CD4-positive, alpha-beta memory T cell (primary cell): ENCODE data around the gene L3MBTL4. TPM values are rescaled to one million over a fixed set of nuclear protein-coding genes. Genes with fewer than 3 reads are reported as not detected.
"Not testable (repeated sequence)": the region's sequence is repeated elsewhere in the genome, so short reads cannot be mapped to it uniquely, and the experiment has no call there.

Source experiments
- CTCF ChIA-PET: fragments of 350-600 bp; sonication (Branson Sonifier 250); formaldehyde crosslinking; loops from one replicate; lab custom pipeline; 2021; ENCODE audit warnings: inconsistent platforms; ENCODE audit not compliant: partially characterized antibody; lab: Charles Lee
- POLR2A ChIA-PET: fragments of 350-600 bp; sonication (Branson Sonifier 250); formaldehyde crosslinking; loops from one replicate; lab custom pipeline; 2021; ENCODE audit not compliant: partially characterized antibody; lab: Charles Lee
- DNase-seq, 5 donors: peaks; one replicate each; pipeline versions ENCODE4 v3.0.0 to v3.0.0-alpha.2; 2020 to 2022; ENCODE audit warnings: mixed read lengths in 1 of 5
- H3K27ac ChIP-seq: one replicate; pipeline ENCODE4 v1.7.0; 2013; ENCODE audit warnings: low read depth, low read length
- H3K27me3 ChIP-seq: 2 replicates; pipeline ENCODE4 v1.7.0; 2013; ENCODE audit warnings: mild to moderate bottlenecking, low read length, moderate library complexity; ENCODE audit not compliant: insufficient read depth
- H3K36me3 ChIP-seq: 2 replicates; pipeline ENCODE4 v1.7.0; 2013; ENCODE audit warnings: mild to moderate bottlenecking, low read length, moderate library complexity; ENCODE audit not compliant: insufficient read depth
- H3K4me1 ChIP-seq: 2 replicates; pipeline ENCODE4 v1.7.0; 2013; ENCODE audit warnings: mild to moderate bottlenecking, low read length, moderate library complexity; ENCODE audit not compliant: insufficient read depth
- H3K4me3 ChIP-seq, 2 donors: one replicate each; pipeline ENCODE4 v1.7.0; 2013; ENCODE audit warnings: low read length in 2 of 2, mild to moderate bottlenecking in 1 of 2
- H3K9me3 ChIP-seq, 2 donors: one replicate each; pipeline ENCODE4 v1.7.0; 2013; ENCODE audit warnings: low read length in 2 of 2, control low read depth in 1 of 2; ENCODE audit not compliant: control insufficient read depth in 1 of 2
- H3K27ac Mint-ChIP-seq, 7 donors: one replicate each; pipeline ENCODE4 v1.8.0; 2020 to 2021; ENCODE audit warnings: mixed read lengths in 7 of 7, mild to moderate bottlenecking in 6 of 7, inconsistent platforms in 3 of 7, moderate library complexity in 3 of 7
- H3K27me3 Mint-ChIP-seq, 2 donors: one replicate each; pipeline ENCODE4 v1.8.0; 2020 to 2021; ENCODE audit warnings: mixed read lengths in 2 of 2
- H3K36me3 Mint-ChIP-seq, 2 donors: one replicate each; pipeline ENCODE4 v1.8.0; 2020 to 2021; ENCODE audit warnings: mixed read lengths in 2 of 2, inconsistent platforms in 1 of 2, mild to moderate bottlenecking in 1 of 2
- H3K4me1 Mint-ChIP-seq, 4 donors: one replicate each; pipeline ENCODE4 v1.8.0; 2020 to 2021; ENCODE audit warnings: mixed read lengths in 4 of 4, mild to moderate bottlenecking in 1 of 4
- H3K4me3 Mint-ChIP-seq, 8 donors: one replicate each; pipeline ENCODE4 v1.8.0; 2020 to 2021; ENCODE audit warnings: mixed read lengths in 8 of 8, mild to moderate bottlenecking in 7 of 8, moderate library complexity in 6 of 8, inconsistent platforms in 3 of 8
- H3K9me3 Mint-ChIP-seq, 8 donors: one replicate each; pipeline ENCODE4 v1.8.0; 2020 to 2021; ENCODE audit warnings: mixed read lengths in 8 of 8, mild to moderate bottlenecking in 5 of 8, inconsistent platforms in 3 of 8, moderate library complexity in 1 of 8
- intact Hi-C: fragments of 100-400 bp; cut with micrococcal nuclease; formaldehyde crosslinking; loops from one replicate; pipeline ENCODE4 v1.15.1; 2023
- polyA plus RNA-seq, 2 donors: library from polyadenylated mRNA; unstranded; fragments of 300-500 nt; fragmentation: Illumina TruSeq; gene quantifications; one replicate each; pipeline ENCODE4 v1.2.3, GENCODE V29; 2021
- total RNA-seq, 2 experiments: library from RNA; stranded (reverse); gene quantifications; one replicate each; pipeline ENCODE4 v1.2.3, GENCODE V29; 2021

L3MBTL4 gene
- total and polyA plus RNA-seq, 4 experiments from 2014 or later: 0.49 to 0.53 TPM; not detected in 2

- POLR2A ChIA-PET, DNase-seq, H3K9me3 Mint-ChIP-seq, H3K27ac ChIP-seq, H3K9me3 ChIP-seq, H3K36me3 ChIP-seq, H3K4me1 Mint-ChIP-seq, H3K27ac Mint-ChIP-seq, H3K36me3 Mint-ChIP-seq, H3K27me3 ChIP-seq, H3K4me3 Mint-ChIP-seq, H3K4me3 ChIP-seq, H3K27me3 Mint-ChIP-seq, H3K4me1 ChIP-seq, CTCF ChIA-PET, intact Hi-C loops: not testable (repeated sequence)
Observed at GRCh38 chr18:6135029-6135428, 279.7 kb downstream of the L3MBTL4 start.

GRCh38 chr18:6132751-6133368, 281.9 kb downstream of the L3MBTL4 start:
- Mint-ChIP-seq H3K9me3 (peaks cover 0 to 9% (median 4%) of the 10 kb centered on the region in 8 donors), H3K4me3 (no peak overlapping the region), H3K27ac (no peak overlapping the region), H3K4me1 (peaks cover 0 to 2% (median 0%) of the 10 kb centered on the region in 4 donors), H3K36me3 (peaks cover 0 to 3% of the 10 kb centered on the region in 2 donors), H3K27me3 (no peaks in the 10 kb centered on the region)
- H3K4me1 ChIP-seq: no peaks in the 10 kb centered on the region
- ChIA-PET CTCF (no interaction called here), POLR2A (no interaction called here)
- intact Hi-C loops: no loop called here
- H3K9me3 ChIP-seq: no peaks in the 10 kb centered on the region
- no peaks in the 10 kb centered on the region for H3K27me3 ChIP-seq
- no peaks in the 10 kb centered on the region for H3K36me3 ChIP-seq
- no peak for DNase-seq
- no peak overlapping the region for H3K27ac ChIP-seq
- H3K4me3 ChIP-seq: no peak overlapping the region

- POLR2A ChIA-PET: no interaction called here
- Mint-ChIP-seq H3K27ac (no peak overlapping the region), H3K9me3 (peaks cover 0 to 10% (median 4%) of the 10 kb centered on the region in 8 donors), H3K4me1 (no peaks in the 10 kb centered on the region), H3K4me3 (no peak overlapping the region), H3K27me3 (no peaks in the 10 kb centered on the region), H3K36me3 (no peaks in the 10 kb centered on the region)
- CTCF ChIA-PET: no interaction called here
- no peaks in the 10 kb centered on the region for H3K36me3 ChIP-seq
- no peaks in the 10 kb centered on the region for H3K9me3 ChIP-seq
- H3K4me1 ChIP-seq: no peaks in the 10 kb centered on the region
- DNase-seq: no peak
- no peaks in the 10 kb centered on the region for H3K27me3 ChIP-seq
- intact Hi-C loops: no loop called here
- H3K27ac ChIP-seq: no peak overlapping the region
- no peak overlapping the region for H3K4me3 ChIP-seq
Observed at GRCh38 chr18:6120820-6121279, 293.9 kb downstream of the L3MBTL4 start.

GRCh38 chr18:6119761-6120160, 294.9 kb downstream of the L3MBTL4 start:
- Mint-ChIP-seq H3K27me3 (peaks cover 0 to under 1% of the 10 kb centered on the region in 2 donors), H3K36me3 (no peaks in the 10 kb centered on the region), H3K9me3 (peaks cover 0 to 10% (median 4%) of the 10 kb centered on the region in 8 donors), H3K4me3 (no peak overlapping the region), H3K4me1 (no peaks in the 10 kb centered on the region), H3K27ac (no peak overlapping the region)
- no peaks in the 10 kb centered on the region for H3K9me3 ChIP-seq
- intact Hi-C loops: no loop called here
- H3K4me1 ChIP-seq: no peaks in the 10 kb centered on the region
- H3K36me3 ChIP-seq: no peaks in the 10 kb centered on the region
- CTCF ChIA-PET: no interaction called here
- no peak for DNase-seq
- no peak overlapping the region for H3K4me3 ChIP-seq
- POLR2A ChIA-PET: no interaction called here
- no peaks in the 10 kb centered on the region for H3K27me3 ChIP-seq
- H3K27ac ChIP-seq: no peak overlapping the region

- H3K36me3 Mint-ChIP-seq: no peaks in the 10 kb centered on the region
- intact Hi-C loops: no loop called here
- no peaks in the 10 kb centered on the region for H3K4me1 ChIP-seq
- H3K27me3 ChIP-seq: no peaks in the 10 kb centered on the region
- H3K4me3 Mint-ChIP-seq: no peak overlapping the region
- DNase-seq: no peak
- H3K9me3 ChIP-seq: no peaks in the 10 kb centered on the region
- no peak overlapping the region for H3K27ac ChIP-seq
- peaks cover 0 to 2% of the 10 kb centered on the region in 2 donors for H3K27me3 Mint-ChIP-seq
- no peaks in the 10 kb centered on the region for H3K36me3 ChIP-seq
- no peaks in the 10 kb centered on the region for H3K4me1 Mint-ChIP-seq
- ChIA-PET CTCF (no interaction called here), POLR2A (no interaction called here)
- peaks cover 0 to 8% (median 3%) of the 10 kb centered on the region in 8 donors for H3K9me3 Mint-ChIP-seq
- no peak overlapping the region for H3K4me3 ChIP-seq
- H3K27ac Mint-ChIP-seq: no peak overlapping the region
Observed at GRCh38 chr18:6118080-6118479, 296.6 kb downstream of the L3MBTL4 start.

- peaks cover 0 to 5% (median under 1%) of the 10 kb centered on the region in 8 donors for H3K9me3 Mint-ChIP-seq
- Histone ChIP-seq H3K4me3 (no peak overlapping the region), H3K27ac (no peak overlapping the region), H3K36me3 (no peaks in the 10 kb centered on the region), H3K4me1 (no peaks in the 10 kb centered on the region), H3K9me3 (no peaks in the 10 kb centered on the region), H3K27me3 (no peaks in the 10 kb centered on the region)
- DNase-seq: no peak
- peaks cover 0 to 2% of the 10 kb centered on the region in 2 donors for H3K27me3 Mint-ChIP-seq
- ChIA-PET CTCF (no interaction called here), POLR2A (no interaction called here)
- intact Hi-C loops: no loop called here
- no peaks in the 10 kb centered on the region for H3K4me1 Mint-ChIP-seq
- H3K27ac Mint-ChIP-seq: no peak overlapping the region
- no peak overlapping the region for H3K4me3 Mint-ChIP-seq
- no peaks in the 10 kb centered on the region for H3K36me3 Mint-ChIP-seq
Observed at GRCh38 chr18:6115710-6116109, 299.0 kb downstream of the L3MBTL4 start.

GRCh38 chr18:6113650-6114049, 301.1 kb downstream of the L3MBTL4 start:
- intact Hi-C loops: no loop called here
- Histone ChIP-seq H3K27me3 (no peaks in the 10 kb centered on the region), H3K36me3 (no peaks in the 10 kb centered on the region), H3K4me1 (no peaks in the 10 kb centered on the region), H3K9me3 (no peaks in the 10 kb centered on the region), H3K27ac (no peak overlapping the region), H3K4me3 (no peak overlapping the region)
- Mint-ChIP-seq H3K27me3 (peaks cover 0 to 2% of the 10 kb centered on the region in 2 donors), H3K27ac (no peak overlapping the region), H3K36me3 (no peaks in the 10 kb centered on the region), H3K9me3 (peaks cover 0 to 7% (median 2%) of the 10 kb centered on the region in 8 donors), H3K4me1 (no peaks in the 10 kb centered on the region), H3K4me3 (no peak overlapping the region)
- no peak for DNase-seq
- CTCF ChIA-PET: no interaction called here
- POLR2A ChIA-PET: no interaction called here
